CD4-positive, alpha-beta T cell treated with Interleukin-21 for 1 hour (primary cell): Measurements from ENCODE around the gene ATP12A.
A peak's percentile ranks its signal among the peaks of the same experiment; 100 is the strongest.

Experiments
- DNase-seq: peaks from one replicate; pipeline ENCODE4 v3.0.0-alpha.2; 2020

ATP12A gene

DNA sequence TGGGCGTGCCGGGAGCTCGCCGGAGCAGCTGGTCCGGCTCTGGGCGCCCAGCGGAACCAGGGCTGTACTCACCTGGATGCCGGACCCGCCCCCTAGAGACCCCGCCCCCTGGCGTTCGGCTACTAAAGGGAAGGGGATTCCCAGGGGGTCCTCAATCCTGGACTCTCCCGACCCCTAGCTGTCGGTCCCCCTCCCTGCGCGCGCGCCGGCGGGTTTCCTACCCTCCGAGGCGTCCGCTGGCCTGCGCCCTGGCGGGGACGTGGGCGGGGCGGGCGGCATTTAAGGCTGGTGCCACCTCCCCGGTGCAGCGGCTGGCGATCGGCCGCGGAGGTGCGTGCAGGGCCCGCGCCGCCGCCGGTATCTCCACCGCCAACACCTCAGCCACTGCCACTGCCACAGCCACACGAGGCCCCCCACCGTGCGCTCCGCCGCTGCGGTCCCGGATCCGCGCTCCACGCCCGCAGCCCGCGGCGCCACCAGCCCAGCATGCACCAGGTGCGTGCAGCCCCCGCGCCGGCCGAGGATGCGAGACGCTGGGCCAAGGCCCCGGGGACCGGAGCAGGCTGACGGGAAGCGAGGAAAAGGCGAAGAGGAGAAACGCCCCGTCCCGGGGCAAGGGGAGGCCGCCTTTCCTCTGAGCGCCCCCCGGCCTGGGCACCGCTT, at the start of gene ATP12A:
ATP12A (plus strand) TSS at position 151 of the 663 bp plus-strand sequence; CDS start at position 487, 336 bp downstream.
- peak; percentile 41 for DNase-seq

DNA sequence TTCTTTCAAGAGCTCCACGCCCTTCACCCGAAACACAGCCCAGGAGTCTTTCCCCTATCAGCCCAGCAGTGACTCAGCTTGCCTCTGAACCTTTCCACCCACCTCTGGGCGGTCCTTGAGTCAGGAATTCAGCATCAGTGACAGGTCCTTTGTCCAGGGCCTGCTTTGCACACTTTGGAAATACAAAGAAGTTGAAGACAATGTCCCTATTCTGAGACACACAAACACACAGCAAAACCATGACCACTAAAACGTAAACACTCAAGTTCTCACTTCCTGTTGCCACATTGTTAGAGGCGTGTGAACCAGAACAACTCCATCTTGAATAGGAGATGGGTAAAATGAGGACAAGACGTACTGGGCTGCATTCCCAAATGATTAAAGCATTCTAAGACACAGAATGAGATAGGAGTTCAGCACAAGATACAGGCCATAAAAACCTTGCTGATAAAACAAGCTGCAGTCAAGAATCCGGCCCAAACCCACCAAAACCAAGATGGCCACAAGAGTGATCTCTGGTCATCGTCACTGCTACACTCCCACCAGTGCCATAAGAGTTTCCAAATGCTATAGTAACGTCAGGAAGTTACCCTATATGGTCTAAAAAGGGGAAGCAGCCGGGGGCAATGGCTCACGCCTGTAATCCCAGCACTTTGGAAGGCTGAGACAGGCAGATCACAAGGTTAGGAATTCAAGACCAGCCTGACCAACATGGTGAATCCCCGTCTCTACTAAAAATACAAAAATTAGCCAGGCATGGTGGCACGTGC, 49.2 kb upstream of the ATP12A start:
- no peak for DNase-seq

DNA sequence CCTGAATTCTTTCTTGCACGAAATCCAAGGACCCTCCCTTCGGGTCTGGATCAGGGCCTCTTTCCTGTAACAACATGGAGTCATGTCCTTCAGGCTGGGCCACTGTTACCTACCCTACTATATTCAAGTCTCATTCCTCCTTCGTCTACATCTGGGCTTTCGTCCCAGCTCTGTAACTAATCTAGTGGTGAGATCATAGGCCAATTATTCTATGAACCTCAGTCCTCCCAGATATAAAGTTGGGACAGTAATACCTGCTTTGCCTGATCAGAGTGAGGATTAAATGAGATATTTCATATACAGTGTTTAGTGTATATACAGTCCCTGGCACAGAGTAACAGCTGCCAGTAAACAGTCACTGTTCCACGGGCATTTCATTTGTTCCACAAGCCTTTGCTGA, 48.3 kb upstream of the ATP12A start:
- no peak for DNase-seq

DNA sequence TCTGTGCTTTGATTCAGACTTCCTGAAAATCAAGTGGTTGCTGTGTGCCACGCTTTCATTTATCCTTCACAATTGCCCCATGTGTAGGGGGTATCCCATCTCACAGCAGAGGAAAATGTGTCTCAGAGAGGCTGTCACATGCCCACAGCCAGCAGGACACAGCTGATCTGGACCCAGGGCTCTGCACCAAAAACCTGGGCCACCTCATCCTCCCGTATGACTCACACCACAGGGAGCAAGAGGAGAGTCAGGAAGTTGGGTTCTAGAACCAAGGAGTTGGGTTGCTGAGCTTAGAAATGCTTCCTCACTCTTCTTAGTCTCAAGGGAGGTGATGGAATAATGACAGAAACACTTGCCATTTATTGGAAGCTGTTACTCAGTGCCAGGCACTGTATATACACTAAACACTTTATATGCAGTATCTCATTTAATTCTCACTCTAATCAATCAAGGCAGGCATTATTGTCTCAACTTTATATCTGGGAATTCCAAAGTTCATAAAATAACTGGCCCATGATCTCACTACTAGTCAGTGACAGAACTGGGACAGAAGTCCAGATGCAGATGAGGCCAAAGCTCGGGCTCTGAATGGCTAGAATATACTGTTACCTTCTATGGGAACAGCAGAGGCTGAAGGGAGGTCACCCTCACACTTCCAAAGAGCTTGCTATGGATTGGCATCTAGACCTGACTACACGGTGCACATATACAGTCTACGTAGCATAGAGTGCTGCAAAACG, 47.7 kb upstream of the ATP12A start:
- no peak for DNase-seq

DNA sequence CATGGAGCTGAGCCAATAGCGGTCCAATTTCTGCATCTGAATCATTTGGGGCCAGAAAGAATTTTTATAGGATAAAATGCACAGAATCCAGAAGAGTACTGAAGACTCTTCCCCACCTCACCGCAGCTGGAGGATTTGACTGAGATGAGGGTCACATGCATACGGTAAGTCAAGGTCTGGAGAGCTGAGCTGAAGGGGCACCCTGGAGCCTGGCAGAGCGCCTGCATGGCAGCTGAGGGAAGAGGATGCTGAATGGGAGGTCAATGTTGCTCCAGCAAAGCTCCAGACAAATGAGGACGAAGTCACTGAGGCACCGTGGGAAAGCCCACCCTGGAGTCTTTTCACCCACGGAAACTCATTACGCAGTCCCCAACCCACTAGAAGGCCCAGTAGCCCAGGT, 43.4 kb upstream of the ATP12A start:
- DNase-seq = no peak

GRCh38 chr13:24638096-24638495, 42.1 kb upstream of the ATP12A start:
- no peak for DNase-seq

- DNase-seq = no peak
Measured at GRCh38 chr13:24640752-24641151, 39.5 kb upstream of the ATP12A start.

GRCh38 chr13:24642219-24642618, 38.0 kb upstream of the ATP12A start:
- DNase-seq = no peak

- no peak for DNase-seq
Measured at GRCh38 chr13:24644036-24644435, 36.2 kb upstream of the ATP12A start.

DNA sequence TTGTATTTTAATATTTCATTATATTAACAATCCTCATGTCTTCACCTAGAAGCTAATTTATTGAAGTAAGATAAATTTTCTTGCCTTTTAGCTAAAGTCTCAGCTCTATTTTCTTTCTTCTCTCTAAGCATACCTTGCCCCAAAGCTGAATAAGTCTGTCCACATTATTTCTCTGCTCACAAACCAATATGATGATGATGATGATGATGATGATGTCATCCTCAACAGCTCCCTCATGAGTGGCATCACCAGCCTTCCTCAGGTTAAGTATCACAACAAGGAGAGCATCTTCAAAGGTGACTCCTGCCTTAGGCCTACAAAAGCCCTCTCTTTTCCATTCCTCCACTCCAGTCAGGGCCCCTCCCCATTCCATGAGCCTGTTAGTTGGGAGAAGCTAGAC, 31.9 kb upstream of the ATP12A start:
- no peak for DNase-seq

- DNase-seq = no peak
Measured at GRCh38 chr13:24648983-24649687, 31.1 kb upstream of the ATP12A start.

- no peak for DNase-seq
Measured at GRCh38 chr13:24649688-24650043, 30.5 kb upstream of the ATP12A start.

DNA sequence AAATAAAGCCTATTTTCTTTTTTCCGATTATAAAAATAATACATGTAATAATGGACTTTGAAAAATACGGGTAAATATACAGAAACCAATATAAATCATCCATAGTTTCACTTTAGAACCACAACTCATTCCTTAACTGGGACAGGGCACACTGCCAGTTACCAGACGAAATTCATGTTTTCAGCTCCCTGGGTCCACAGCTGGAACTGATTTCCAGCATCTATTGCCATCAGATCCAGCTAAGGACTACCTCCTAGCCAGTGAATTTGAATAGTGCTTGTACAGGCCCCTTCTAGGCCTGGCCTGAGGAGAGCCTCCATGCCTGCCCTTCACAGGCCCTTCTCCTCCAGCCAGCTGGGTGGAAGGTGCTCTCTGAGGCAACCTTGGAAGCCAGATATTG, 30.0 kb upstream of the ATP12A start:
- no peak for DNase-seq

GRCh38 chr13:24651718-24652345, 28.4 kb upstream of the ATP12A start:
- no peak for DNase-seq

- DNase-seq = no peak
Measured at GRCh38 chr13:24652359-24652758, 27.8 kb upstream of the ATP12A start.

GRCh38 chr13:24654741-24655140, 25.5 kb upstream of the ATP12A start:
- DNase-seq = no peak

GRCh38 chr13:24659239-24659638, 21.0 kb upstream of the ATP12A start:
- DNase-seq = no peak

GRCh38 chr13:24660023-24660741, 20.0 kb upstream of the ATP12A start:
- no peak for DNase-seq

DNA sequence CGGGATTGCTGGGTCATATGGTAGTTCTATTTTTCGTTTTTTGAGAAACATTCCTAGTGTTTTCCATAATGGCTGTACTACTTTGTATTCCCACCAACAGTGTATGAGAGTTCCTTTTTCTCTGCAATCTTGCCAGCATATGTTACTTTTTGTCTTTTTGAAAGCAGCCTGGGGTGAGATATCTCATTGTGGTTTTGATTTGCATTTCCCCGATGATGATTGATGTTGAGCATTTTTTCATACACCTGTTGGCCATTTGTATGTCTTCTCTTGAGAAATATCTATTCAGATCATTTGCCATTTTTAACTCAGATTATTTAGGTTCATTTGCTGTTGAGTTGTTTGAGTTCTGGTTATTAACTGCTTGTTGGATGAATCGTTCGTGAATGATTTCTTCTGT, 18.5 kb upstream of the ATP12A start:
- no peak for DNase-seq

GRCh38 chr13:24662195-24663088, 17.8 kb upstream of the ATP12A start:
- DNase-seq = no peak

GRCh38 chr13:24663089-24663395, 17.2 kb upstream of the ATP12A start:
- DNase-seq = no peak
